ENCODE measurements around the gene RBM33. TPM values are rescaled to one million over a fixed set of nuclear protein-coding genes. Genes with fewer than 3 reads are reported as not detected.

RBM33 gene
- polyA plus RNA-seq, 1 donor, result 26.4 TPM

GRCh38 chr7:155774947-155775346 is 130.5 kb downstream of the RBM33 start:
- no peak for DNase-seq (ENCODE audit: low read depth)

- no peak for DNase-seq (ENCODE audit: low read depth)
Observed at GRCh38 chr7:155775691-155776090, 131.2 kb downstream of the RBM33 start.

GRCh38 chr7:155776606-155777005 is 132.1 kb downstream of the RBM33 start:
- no peak for DNase-seq (ENCODE audit: low read depth)

DNA sequence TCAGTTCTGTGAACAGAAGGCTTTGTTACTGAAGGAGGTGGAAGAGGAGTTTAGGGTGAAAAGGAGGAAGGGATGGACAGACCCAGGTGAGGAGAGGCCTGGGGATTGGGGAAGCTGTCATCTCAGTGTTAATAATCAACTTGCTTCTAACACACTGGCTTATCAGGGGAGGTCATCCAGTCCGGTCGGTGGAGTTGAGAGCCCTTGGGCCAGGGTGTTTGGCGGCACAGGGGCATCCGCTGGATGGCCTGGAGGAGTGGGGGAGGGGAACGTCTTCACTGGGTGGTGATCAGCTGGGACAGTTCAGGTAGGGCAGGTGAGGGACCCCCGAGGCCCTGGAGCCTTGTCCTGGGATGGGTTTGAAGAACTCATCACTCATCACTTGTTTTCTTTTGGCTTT is 133.9 kb downstream of the RBM33 start:
- DNase-seq (ENCODE audit: low read depth), result no peak

DNA sequence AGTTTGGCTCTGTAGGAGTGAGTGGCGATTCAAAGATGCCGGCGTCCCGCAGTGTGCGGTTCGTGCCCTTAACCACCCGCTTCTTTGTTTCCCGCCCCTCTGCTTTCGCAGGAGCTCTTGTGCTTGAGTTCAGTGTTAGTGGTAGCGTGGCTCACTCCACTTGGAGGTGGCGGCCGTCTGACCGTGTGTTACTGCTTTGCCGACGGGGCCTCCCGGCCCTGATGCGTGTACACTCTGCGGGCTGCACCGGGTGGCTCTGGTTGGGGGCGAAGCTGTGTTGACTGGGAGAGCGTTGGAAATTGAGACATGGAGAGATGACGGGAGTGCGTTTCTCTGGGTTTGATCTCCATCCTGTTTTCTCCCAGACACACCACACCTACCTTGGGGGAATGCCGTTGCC is 136.4 kb downstream of the RBM33 start:
- no peak for DNase-seq (ENCODE audit: low read depth)

DNA sequence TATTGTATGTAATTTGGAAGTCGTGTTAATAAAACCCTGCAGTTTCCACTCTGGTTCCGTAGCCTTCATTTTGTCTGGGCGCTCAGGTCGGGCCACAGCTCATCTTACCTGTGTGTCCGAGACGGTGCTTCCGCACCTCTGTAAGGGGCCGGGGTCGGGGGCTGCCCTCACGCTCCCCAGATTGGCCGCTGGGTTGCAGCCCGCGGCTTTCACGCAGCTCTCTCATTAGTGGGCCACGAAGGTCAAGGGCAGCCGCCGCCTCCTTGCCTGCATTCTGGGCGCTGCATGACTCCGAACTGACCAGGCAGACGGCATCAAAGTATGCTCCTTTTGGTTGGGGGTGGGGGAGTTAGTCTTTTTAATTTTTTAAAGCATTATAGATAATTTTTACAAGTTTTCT is 137.0 kb downstream of the RBM33 start:
- DNase-seq (ENCODE audit: low read depth), result no peak

DNA sequence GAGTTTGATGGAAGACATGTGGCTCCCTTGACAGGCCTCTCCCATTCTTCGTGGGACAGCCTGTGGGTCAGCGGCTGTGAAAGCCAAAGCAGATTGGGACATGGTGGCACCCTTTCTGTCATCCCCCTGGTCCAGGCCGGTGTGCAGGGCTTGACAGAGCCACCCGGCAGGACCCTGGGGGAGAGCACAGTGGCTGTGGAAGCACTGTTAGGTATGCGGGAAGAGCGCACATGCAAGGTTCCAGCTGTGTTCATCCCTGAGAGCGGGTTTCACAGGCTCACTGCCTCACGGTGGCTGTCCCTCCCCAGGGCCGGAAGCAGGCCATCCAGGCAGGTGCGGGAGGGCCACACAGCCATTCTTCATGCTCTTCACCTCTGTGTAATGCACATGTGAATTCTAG is 138.0 kb downstream of the RBM33 start:
- no peak for DNase-seq (ENCODE audit: low read depth)

DNA sequence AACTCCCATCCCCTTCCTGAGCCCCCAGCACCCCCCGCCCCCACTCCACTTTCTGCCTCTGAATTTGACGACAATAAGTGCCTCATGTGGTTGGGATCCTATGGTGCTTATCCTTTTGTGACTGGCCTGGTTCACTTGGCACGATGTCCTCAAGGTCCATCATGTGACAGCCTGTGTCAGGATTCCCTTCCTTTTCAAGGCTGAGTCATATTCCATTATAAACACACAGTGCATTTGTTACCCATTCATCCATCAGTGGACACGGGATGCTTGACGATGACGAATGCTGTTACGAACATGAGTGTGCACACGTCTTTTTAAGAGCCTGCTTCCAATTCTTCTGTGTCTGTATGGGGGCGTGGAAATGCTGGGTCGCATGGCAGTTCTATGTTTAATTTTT is 141.1 kb downstream of the RBM33 start:
- DNase-seq (ENCODE audit: low read depth), result no peak

DNA sequence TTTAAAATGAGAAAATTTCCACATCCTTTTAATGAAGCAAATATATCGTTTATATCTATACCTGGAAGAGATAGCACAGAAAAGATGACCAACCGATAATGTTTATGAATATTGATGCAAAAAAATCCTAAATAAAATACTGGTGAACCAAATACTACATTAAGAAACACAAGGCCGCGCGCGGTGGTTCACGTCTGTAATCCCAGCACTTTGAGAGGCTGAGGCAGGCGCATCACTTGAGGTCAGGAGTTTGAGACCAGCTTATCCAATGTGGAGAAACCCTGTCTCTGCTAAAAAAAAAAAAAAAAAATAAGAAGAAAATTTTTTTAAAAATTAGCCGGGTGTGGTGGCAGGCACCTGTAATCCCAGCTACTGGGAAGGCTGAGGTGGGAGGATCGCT is 142.0 kb downstream of the RBM33 start:
- DNase-seq (ENCODE audit: low read depth), result no peak

- DNase-seq (ENCODE audit: low read depth), result no peak
Observed at GRCh38 chr7:155787171-155787851, 142.8 kb downstream of the RBM33 start.

DNA sequence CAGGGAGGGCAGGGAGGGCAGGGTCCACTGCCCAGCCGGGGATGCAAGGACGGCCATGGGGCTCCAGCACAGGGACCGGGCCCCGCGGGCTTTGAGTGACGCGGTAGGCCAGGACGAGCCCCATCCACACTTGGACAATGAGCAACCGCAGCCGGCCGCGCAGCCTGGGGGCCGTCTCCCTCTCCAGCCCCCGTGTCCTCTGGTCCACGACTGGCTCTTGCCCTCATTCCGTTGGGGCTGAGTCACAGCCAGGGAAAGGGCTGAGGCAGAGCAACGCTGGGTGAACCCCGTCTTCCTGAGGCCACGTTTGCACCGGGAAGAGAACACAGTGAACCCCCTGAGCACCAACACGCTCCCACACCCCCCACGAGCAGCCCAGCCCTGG is 144.1 kb downstream of the RBM33 start:
- no peak for DNase-seq (ENCODE audit: low read depth)

DNA sequence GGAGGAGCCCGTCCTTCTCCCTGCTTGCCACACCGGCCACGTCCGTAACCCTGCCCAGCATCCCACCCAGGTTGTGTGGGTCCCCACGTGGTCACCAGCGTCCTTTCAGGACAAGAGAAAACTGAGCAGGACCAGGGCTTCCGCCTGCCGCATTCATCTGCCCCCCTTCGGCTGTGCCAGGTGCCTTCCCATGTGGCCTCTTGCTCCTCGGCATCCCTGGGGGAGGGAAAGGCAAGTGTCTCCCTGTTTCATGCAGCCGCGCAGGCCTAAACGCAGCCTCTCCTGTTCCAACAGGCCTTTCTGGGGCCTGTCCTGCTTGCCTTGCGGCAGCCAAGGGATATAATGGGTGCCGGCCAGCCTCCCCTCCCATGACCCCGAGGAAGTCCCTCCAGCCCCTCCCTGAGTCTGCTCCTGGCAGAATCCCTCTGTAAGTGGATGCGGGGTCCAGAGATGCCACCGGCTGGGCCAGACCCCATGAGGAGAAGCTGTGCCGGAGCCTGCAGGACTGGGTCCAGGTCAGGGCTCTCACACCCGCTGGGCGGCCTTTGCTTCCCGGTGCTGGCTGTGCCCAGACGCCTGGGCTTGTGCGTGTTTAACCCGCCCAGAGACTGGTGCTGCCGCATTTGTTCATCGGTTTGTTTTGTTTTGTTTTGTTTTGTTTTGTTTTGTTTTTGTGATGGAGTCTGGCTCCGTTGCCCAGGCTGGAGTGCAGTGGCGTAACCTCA is 144.7 kb downstream of the RBM33 start:
- DNase-seq (ENCODE audit: low read depth), result no peak

DNA sequence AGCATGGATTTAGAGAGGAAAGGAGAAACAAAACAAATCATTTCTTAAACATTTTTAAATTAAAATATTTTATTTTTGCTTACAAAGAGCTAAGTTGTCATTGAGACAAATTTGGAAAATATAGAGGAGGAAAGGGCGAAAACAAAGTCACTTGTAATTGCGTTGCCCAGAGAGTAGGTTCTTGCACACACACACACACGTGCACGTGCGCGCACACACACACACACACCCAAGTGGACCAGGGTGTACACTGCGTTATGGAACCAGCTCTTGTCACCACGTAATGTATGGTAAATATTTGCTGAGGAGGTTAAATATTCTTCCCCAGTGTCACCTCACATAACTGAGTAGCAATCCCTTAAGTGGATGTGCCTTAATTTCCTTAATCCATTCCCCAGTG is 146.2 kb downstream of the RBM33 start:
- no peak for DNase-seq (ENCODE audit: low read depth)

GRCh38 chr7:155791214-155791737 is 146.8 kb downstream of the RBM33 start:
- no peak for DNase-seq (ENCODE audit: low read depth)

DNA sequence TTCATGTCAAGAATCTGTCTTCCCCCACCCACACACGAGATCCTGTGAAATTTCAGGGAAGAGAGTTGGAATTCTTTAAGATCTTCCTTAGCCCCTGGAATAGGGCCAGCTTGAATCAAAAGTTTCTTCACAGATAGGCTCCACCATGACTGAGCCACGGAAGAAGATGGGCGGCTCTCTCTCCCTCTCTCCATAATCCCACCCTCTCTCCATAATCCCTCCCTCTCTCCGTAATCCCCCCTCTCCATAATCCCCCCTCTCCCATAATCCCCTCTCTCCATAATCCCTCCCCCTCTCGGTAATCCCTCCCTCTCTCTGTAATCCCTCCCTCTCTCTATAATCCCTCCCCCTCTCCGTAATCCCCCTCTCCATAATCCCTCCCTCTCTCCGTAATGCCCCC is 147.4 kb downstream of the RBM33 start:
- DNase-seq (ENCODE audit: low read depth), result no peak

GRCh38 chr7:155792315-155792960 is 148.0 kb downstream of the RBM33 start:
- DNase-seq (ENCODE audit: low read depth), result no peak

DNA sequence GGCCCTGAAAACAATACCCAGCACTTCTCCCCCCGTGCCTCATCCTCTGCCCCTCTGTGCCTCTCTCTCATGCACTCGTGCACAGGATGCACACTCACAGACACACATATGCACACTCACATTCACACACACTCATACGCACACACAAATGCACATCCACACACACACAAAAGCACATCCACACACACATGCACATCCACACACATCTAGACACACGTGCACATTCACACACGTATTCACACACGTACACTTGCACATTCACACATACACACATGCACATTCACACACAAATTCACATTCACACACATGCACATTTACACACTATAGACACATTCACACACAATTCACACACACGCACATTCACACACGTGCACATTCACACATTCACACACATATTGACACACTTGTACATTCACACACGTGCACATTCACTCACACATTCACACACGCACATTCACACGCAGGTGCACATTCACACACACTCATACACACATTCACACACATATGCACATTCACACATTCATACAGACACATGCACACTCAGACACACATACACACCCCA is 148.6 kb downstream of the RBM33 start:
- DNase-seq (ENCODE audit: low read depth), result no peak

GRCh38 chr7:155793720-155794119 is 149.3 kb downstream of the RBM33 start:
- no peak for DNase-seq (ENCODE audit: low read depth)

- DNase-seq (ENCODE audit: low read depth), result no peak
Observed at GRCh38 chr7:155794196-155794595, 149.7 kb downstream of the RBM33 start.

DNA sequence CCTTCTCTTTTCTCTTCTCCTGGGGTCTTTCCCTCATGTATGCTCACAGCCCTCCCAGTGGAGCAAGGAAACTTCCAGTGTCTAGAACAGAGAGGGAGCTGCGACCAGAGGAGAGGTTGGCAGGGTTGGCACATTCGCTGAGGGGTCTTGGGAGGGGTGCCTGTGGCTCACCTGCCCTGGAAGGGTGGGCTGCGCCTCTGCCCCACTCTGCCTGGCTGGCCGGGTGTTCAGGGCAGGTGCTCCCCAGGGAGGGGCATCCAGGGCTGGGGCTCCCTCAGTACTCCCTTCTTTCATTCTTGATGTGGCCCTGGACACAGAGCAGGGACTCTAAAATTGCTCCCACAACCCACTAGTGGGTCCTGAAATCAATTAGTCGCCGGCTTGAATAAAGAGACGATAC is 150.9 kb downstream of the RBM33 start:
- no peak for DNase-seq (ENCODE audit: low read depth)

GRCh38 chr7:155795951-155796350 is 151.5 kb downstream of the RBM33 start:
- DNase-seq (ENCODE audit: low read depth), result no peak

All from forelimb muscle (tissue), 1 donor.